Spinal cord (tissue), 10 donors: ENCODE results near the gene ADAMTS5. TPM values are rescaled to one million over a fixed set of nuclear protein-coding genes. Genes with fewer than 3 reads are reported as not detected.

Experiments used
- DNase-seq, 6 donors: peaks; one replicate each; pipeline versions ENCODE4 v3.0.0 to v3.0.0-alpha.2; 2013 to 2015; ENCODE audit warnings: low spot score in 6 of 6, low read depth in 4 of 6
- H3K27ac ChIP-seq: one replicate; pipeline ENCODE4 v1.5.1; 2013; ENCODE audit warnings: low read depth, low read length, control low read depth
- H3K27me3 ChIP-seq: one replicate; pipeline ENCODE4 v1.6.1; 2013; ENCODE audit warnings: low read length; ENCODE audit not compliant: control insufficient read depth, insufficient read depth
- H3K36me3 ChIP-seq: one replicate; pipeline ENCODE4 v1.6.1; 2013; ENCODE audit warnings: low read length; ENCODE audit not compliant: control insufficient read depth, insufficient read depth
- H3K4me1 ChIP-seq: one replicate; pipeline ENCODE4 v1.6.1; 2013; ENCODE audit warnings: low read length; ENCODE audit not compliant: control insufficient read depth, insufficient read depth
- H3K4me3 ChIP-seq: one replicate; pipeline ENCODE4 v1.5.1; 2013; ENCODE audit warnings: low read depth, low read length, control low read depth
- H3K9me3 ChIP-seq: one replicate; pipeline ENCODE4 v1.6.1; 2013; ENCODE audit warnings: low read length; ENCODE audit not compliant: control insufficient read depth, insufficient read depth
- WGBS: methylation state at CpG from one replicate; pipeline ENCODE4 v1.1.5; 2013; ENCODE audit warnings: missing lambda C conversion rate; ENCODE audit not compliant: insufficient coverage; 5-methylcytosine and 5-hydroxymethylcytosine counted together
- polyA plus RNA-seq, 2 donors: library from polyadenylated mRNA; unstranded; fragments of 120-200 nt; gene quantifications; one replicate each; pipeline ENCODE4 v1.2.1, GENCODE V29; 2013; ENCODE audit not compliant: insufficient read length in 2 of 2
- total RNA-seq, 2 donors: library from RNA; depleted of rRNA in 1 of 2; stranded (reverse); fragments of 120-200 nt in 1 of 2; fragments of >200 nt in 1 of 2; gene quantifications; one replicate each; pipeline versions ENCODE4 v1.2.3 to v1.2.4, GENCODE V29; 2013 to 2014
- donor health status: healthy.

Gene ADAMTS5
- total and polyA plus RNA-seq, 4 donors: 5.2 to 20.1 (median 7.8) TPM

GRCh38 chr21:26912466-26912865 is 54.4 kb downstream of the ADAMTS5 start:
- no CpG with 5 or more reads among the region's 1 CpG for WGBS
- H3K27ac ChIP-seq: no peak overlapping the region

GRCh38 chr21:26909972-26910371 is 56.9 kb downstream of the ADAMTS5 start:
- Histone ChIP-seq H3K27ac (no peak overlapping the region), H3K4me1 (no peaks in the 10 kb centered on the region), H3K27me3 (no peaks in the 10 kb centered on the region), H3K36me3 (no peaks in the 10 kb centered on the region), H3K4me3 (no peak overlapping the region), H3K9me3 (peaks cover 11% of the 10 kb centered on the region)
- DNase-seq: peak in 1 of 6 donors; percentile 24
- WGBS: no CpG with 5 or more reads among the region's 3 CpGs

More at GRCh38 chr21:26912466-26912865, 54.4 kb downstream of the ADAMTS5 start:
- Histone ChIP-seq H3K27me3 (no peaks in the 10 kb centered on the region), H3K36me3 (no peaks in the 10 kb centered on the region), H3K4me3 (no peak overlapping the region), H3K4me1 (no peaks in the 10 kb centered on the region), H3K9me3 (peaks cover 11% of the 10 kb centered on the region)
- DNase-seq: no peak

- H3K4me1 ChIP-seq: no peaks in the 10 kb centered on the region
- no peak overlapping the region for H3K27ac ChIP-seq
- no peaks in the 10 kb centered on the region for H3K9me3 ChIP-seq
- no peak for DNase-seq
- H3K4me3 ChIP-seq: no peak overlapping the region
- no peaks in the 10 kb centered on the region for H3K36me3 ChIP-seq
- no peaks in the 10 kb centered on the region for H3K27me3 ChIP-seq
- 100% methylated on average over 2 of the region's 4 CpGs for WGBS
Measured at GRCh38 chr21:26900980-26901379, 65.9 kb downstream of the ADAMTS5 start.

- no peak overlapping the region for H3K4me3 ChIP-seq
- no peaks in the 10 kb centered on the region for H3K36me3 ChIP-seq
- no peak for DNase-seq
- H3K9me3 ChIP-seq: no peaks in the 10 kb centered on the region
- WGBS: no CpG with 5 or more reads among the region's 1 CpG
- no peaks in the 10 kb centered on the region for H3K4me1 ChIP-seq
- no peaks in the 10 kb centered on the region for H3K27me3 ChIP-seq
- H3K27ac ChIP-seq: peak overlapping the region; percentile 20
Measured at GRCh38 chr21:26892151-26892550, 74.7 kb downstream of the ADAMTS5 start.

- Histone ChIP-seq H3K27ac (no peak overlapping the region), H3K9me3 (no peaks in the 10 kb centered on the region), H3K27me3 (no peaks in the 10 kb centered on the region), H3K36me3 (no peaks in the 10 kb centered on the region), H3K4me1 (no peaks in the 10 kb centered on the region), H3K4me3 (no peak overlapping the region)
- DNase-seq: no peak
- 80% methylated on average over 1 of the region's 5 CpGs for WGBS
Measured at GRCh38 chr21:26888931-26889330, 78.0 kb downstream of the ADAMTS5 start.

- H3K4me1 ChIP-seq: no peaks in the 10 kb centered on the region
- no peaks in the 10 kb centered on the region for H3K36me3 ChIP-seq
- DNase-seq: no peak
- no peak overlapping the region for H3K27ac ChIP-seq
- no peaks in the 10 kb centered on the region for H3K27me3 ChIP-seq
- no peak overlapping the region for H3K4me3 ChIP-seq
- H3K9me3 ChIP-seq: no peaks in the 10 kb centered on the region
Measured at GRCh38 chr21:26888256-26888655, 78.6 kb downstream of the ADAMTS5 start.

GRCh38 chr21:26887251-26887650 is 79.6 kb downstream of the ADAMTS5 start:
- DNase-seq: no peak
- Histone ChIP-seq H3K27me3 (no peaks in the 10 kb centered on the region), H3K27ac (no peak overlapping the region), H3K4me1 (no peaks in the 10 kb centered on the region), H3K4me3 (no peak overlapping the region), H3K9me3 (no peaks in the 10 kb centered on the region), H3K36me3 (no peaks in the 10 kb centered on the region)
- WGBS: 83% methylated on average over 1 of the region's 3 CpGs

GRCh38 chr21:26884436-26884835 is 82.5 kb downstream of the ADAMTS5 start:
- no CpG with 5 or more reads among the region's 2 CpGs for WGBS
- DNase-seq: no peak
- no peaks in the 10 kb centered on the region for H3K27me3 ChIP-seq

GRCh38 chr21:26883768-26884167 is 83.1 kb downstream of the ADAMTS5 start:
- Histone ChIP-seq H3K9me3 (no peaks in the 10 kb centered on the region), H3K27ac (no peak overlapping the region), H3K4me1 (no peaks in the 10 kb centered on the region), H3K27me3 (no peaks in the 10 kb centered on the region), H3K36me3 (no peaks in the 10 kb centered on the region), H3K4me3 (no peak overlapping the region)
- peak in 1 of 6 donors; percentile 8 for DNase-seq
- no CpG with 5 or more reads among the region's 2 CpGs for WGBS

More at GRCh38 chr21:26884436-26884835, 82.5 kb downstream of the ADAMTS5 start:
- no peaks in the 10 kb centered on the region for H3K36me3 ChIP-seq
- no peak overlapping the region for H3K4me3 ChIP-seq
- H3K4me1 ChIP-seq: no peaks in the 10 kb centered on the region
- H3K9me3 ChIP-seq: no peaks in the 10 kb centered on the region
- no peak overlapping the region for H3K27ac ChIP-seq

- H3K27me3 ChIP-seq: no peaks in the 10 kb centered on the region
- H3K4me3 ChIP-seq: no peak overlapping the region
- WGBS: no CpG with 5 or more reads among the region's 4 CpGs
- H3K4me1 ChIP-seq: no peaks in the 10 kb centered on the region
- H3K9me3 ChIP-seq: no peaks in the 10 kb centered on the region
- DNase-seq: peak in 3 of 6 donors; percentile 7 to 66 (median 51)
- H3K27ac ChIP-seq: no peak overlapping the region
- H3K36me3 ChIP-seq: no peaks in the 10 kb centered on the region
Measured at GRCh38 chr21:26881504-26882228, 85.2 kb downstream of the ADAMTS5 start.
